ENCODE results near the gene C1QTNF4.

DNA sequence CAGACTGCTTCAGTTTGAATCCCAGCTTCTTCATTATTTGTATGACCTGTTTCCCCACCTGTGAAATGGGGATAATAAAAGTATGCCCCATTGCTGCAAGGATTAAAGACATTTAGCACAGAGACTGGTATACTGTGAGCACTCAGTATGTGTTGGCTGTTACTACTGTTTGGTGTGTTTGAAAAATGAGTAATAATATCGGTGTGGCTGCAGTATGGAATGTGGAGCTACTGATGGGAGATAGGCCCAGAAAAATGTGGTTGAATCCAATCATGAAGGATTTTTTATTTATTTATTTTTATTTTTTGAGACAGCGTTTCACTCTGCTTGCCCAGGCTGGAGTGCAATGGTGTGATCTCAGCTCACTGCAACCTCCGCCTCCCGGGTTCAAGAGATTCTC, 9.1 kb upstream of the C1QTNF4 start:
- TF ChIP-seq, protein P1, sequence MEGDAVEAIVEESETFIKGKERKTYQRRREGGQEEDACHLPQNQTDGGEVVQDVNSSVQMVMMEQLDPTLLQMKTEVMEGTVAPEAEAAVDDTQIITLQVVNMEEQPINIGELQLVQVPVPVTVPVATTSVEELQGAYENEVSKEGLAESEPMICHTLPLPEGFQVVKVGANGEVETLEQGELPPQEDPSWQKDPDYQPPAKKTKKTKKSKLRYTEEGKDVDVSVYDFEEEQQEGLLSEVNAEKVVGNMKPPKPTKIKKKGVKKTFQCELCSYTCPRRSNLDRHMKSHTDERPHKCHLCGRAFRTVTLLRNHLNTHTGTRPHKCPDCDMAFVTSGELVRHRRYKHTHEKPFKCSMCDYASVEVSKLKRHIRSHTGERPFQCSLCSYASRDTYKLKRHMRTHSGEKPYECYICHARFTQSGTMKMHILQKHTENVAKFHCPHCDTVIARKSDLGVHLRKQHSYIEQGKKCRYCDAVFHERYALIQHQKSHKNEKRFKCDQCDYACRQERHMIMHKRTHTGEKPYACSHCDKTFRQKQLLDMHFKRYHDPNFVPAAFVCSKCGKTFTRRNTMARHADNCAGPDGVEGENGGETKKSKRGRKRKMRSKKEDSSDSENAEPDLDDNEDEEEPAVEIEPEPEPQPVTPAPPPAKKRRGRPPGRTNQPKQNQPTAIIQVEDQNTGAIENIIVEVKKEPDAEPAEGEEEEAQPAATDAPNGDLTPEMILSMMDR (IDR thresholded peaks at IDR 0.05; ENCODE audit: insufficient read depth, low read depth, low read length), result no peak
- no peak for TF ChIP-seq EZH2 (IDR thresholded peaks at IDR 0.05; ENCODE audit: insufficient read depth, low read length)
